ENCODE measurements around the gene TMEM151A. TPM values are rescaled to one million over a fixed set of nuclear protein-coding genes. Genes with fewer than 3 reads are reported as not detected.
"Not testable (repeated sequence)": the region's sequence is repeated elsewhere in the genome, so short reads cannot be mapped to it uniquely, and the experiment has no call there.

Gene TMEM151A
- total and polyA plus RNA-seq, 2 donors (not counting 1 experiment from before 2014, with no cell fraction given), result under 0.01 TPM; not detected in 1

GRCh38 chr11:66309475-66309874 is 17.8 kb downstream of the TMEM151A start:
- TF ChIP-seq EZH2 (IDR thresholded peaks at IDR 0.05; ENCODE audit: low read length, missing control alignments), result no peak
- no peak for TF ChIP-seq CTCF (conservative IDR thresholded peaks at IDR 0.05 in 1 of 2, IDR thresholded peaks at IDR 0.05 in 1 of 2; ENCODE audit: low read depth in 1 of 2, low read length in 2 of 2)
- H3K4me3 ChIP-seq (replicated peaks in 1 of 4; ENCODE audit: control extremely low read depth in 1 of 4, insufficient read depth in 1 of 4, low read depth in 3 of 4, low read length in 4 of 4), result no peak overlapping the region
- peaks cover 6% of the 10 kb centered on the region for H3K27me3 ChIP-seq (ENCODE audit: control insufficient read depth, insufficient read depth, low read length)
- no peak overlapping the region for H3K27ac ChIP-seq (ENCODE audit: insufficient read depth, low read length)
- H3K36me3 ChIP-seq (ENCODE audit: control insufficient read depth, insufficient read depth, low read length), result peaks cover under 1% of the 10 kb centered on the region
- H3K9me3 ChIP-seq (ENCODE audit: control insufficient read depth, insufficient read depth, low read depth, low read length), result no peaks in the 10 kb centered on the region
- H3K4me2 ChIP-seq (ENCODE audit: extremely low read depth, insufficient read depth, low read length), result no peak overlapping the region
- H3K9ac ChIP-seq (ENCODE audit: insufficient read depth, low read length), result no peak overlapping the region
- H2AFZ ChIP-seq (ENCODE audit: low read length), result no peak overlapping the region
- no peaks in the 10 kb centered on the region for H4K20me1 ChIP-seq (ENCODE audit: control insufficient read depth, extremely low read depth, insufficient read depth, low read length)
- no peaks in the 10 kb centered on the region for H3K4me1 ChIP-seq (ENCODE audit: control insufficient read depth, extremely low read depth, insufficient read depth, low read length)
- no peak for DNase-seq (ENCODE audit: low read depth in 2 of 2)
- H3K79me2 ChIP-seq (ENCODE audit: control insufficient read depth, insufficient read depth, low read length), result peaks cover 9% of the 10 kb centered on the region

GRCh38 chr11:66310324-66310723 is 18.6 kb downstream of the TMEM151A start:
- Histone ChIP-seq H4K20me1 (ENCODE audit: control insufficient read depth, extremely low read depth, insufficient read depth, low read length) (no peaks in the 10 kb centered on the region), H3K4me1 (ENCODE audit: control insufficient read depth, extremely low read depth, insufficient read depth, low read length) (no peaks in the 10 kb centered on the region), H3K79me2 (ENCODE audit: control insufficient read depth, insufficient read depth, low read length) (peaks cover 18% of the 10 kb centered on the region), H3K9me3 (ENCODE audit: control insufficient read depth, insufficient read depth, low read depth, low read length) (no peaks in the 10 kb centered on the region), H3K4me3 (replicated peaks in 1 of 4; ENCODE audit: control extremely low read depth in 1 of 4, insufficient read depth in 1 of 4, low read depth in 3 of 4, low read length in 4 of 4) (no peak overlapping the region), H3K27me3 (ENCODE audit: control insufficient read depth, insufficient read depth, low read length) (no peaks in the 10 kb centered on the region), H2AFZ (ENCODE audit: low read length) (no peak overlapping the region), H3K4me2 (ENCODE audit: extremely low read depth, insufficient read depth, low read length) (no peak overlapping the region), H3K9ac (ENCODE audit: insufficient read depth, low read length) (no peak overlapping the region), H3K36me3 (ENCODE audit: control insufficient read depth, insufficient read depth, low read length) (peaks cover 4% of the 10 kb centered on the region), H3K27ac (ENCODE audit: insufficient read depth, low read length) (no peak overlapping the region)
- no peak for DNase-seq (ENCODE audit: low read depth in 2 of 2)
- TF ChIP-seq EZH2 (IDR thresholded peaks at IDR 0.05; ENCODE audit: low read length, missing control alignments) (no peak), CTCF (conservative IDR thresholded peaks at IDR 0.05 in 1 of 2, IDR thresholded peaks at IDR 0.05 in 1 of 2; ENCODE audit: low read depth in 1 of 2, low read length in 2 of 2) (no peak)

GRCh38 chr11:66310803-66311440 is 19.2 kb downstream of the TMEM151A start:
- H2AFZ ChIP-seq (ENCODE audit: low read length); H3K27me3 ChIP-seq (ENCODE audit: control insufficient read depth, insufficient read depth, low read length); H3K9ac ChIP-seq (ENCODE audit: insufficient read depth, low read length); DNase-seq (ENCODE audit: low read depth in 2 of 2); H3K4me1 ChIP-seq (ENCODE audit: control insufficient read depth, extremely low read depth, insufficient read depth, low read length); H3K4me2 ChIP-seq (ENCODE audit: extremely low read depth, insufficient read depth, low read length); H4K20me1 ChIP-seq (ENCODE audit: control insufficient read depth, extremely low read depth, insufficient read depth, low read length); H3K4me3 ChIP-seq (replicated peaks in 1 of 4; ENCODE audit: control extremely low read depth in 1 of 4, insufficient read depth in 1 of 4, low read depth in 3 of 4, low read length in 4 of 4); H3K9me3 ChIP-seq (ENCODE audit: control insufficient read depth, insufficient read depth, low read depth, low read length); H3K27ac ChIP-seq (ENCODE audit: insufficient read depth, low read length); H3K36me3 ChIP-seq (ENCODE audit: control insufficient read depth, insufficient read depth, low read length): not testable (repeated sequence)
- peaks cover 24% of the 10 kb centered on the region for H3K79me2 ChIP-seq (ENCODE audit: control insufficient read depth, insufficient read depth, low read length)

All from fibroblast of lung (primary cell).